Endothelial cell of umbilical vein (primary cell): ENCODE measurements around the gene PDIA5. TPM values are rescaled to one million over a fixed set of nuclear protein-coding genes. Genes with fewer than 3 reads are reported as not detected.

Source experiments
- BruUV-seq: library from RNA; stranded (reverse); fragments of 400-500 nt; replicated peaks from 2 replicates; lab custom pipeline; 2021; lab: Mats Ljungman, UMichigan
- CTCF ChIA-PET: fragments of 300-600, 350-600 bp; sonication (Branson Sonifier 250); formaldehyde crosslinking; loops from one replicate; lab custom pipeline; 2021; ENCODE audit warnings: antibody characterized with exemption, inconsistent platforms; lab: Charles Lee
- POLR2A ChIA-PET: fragments of 300-600, 350-600 bp; sonication (Branson Sonifier 250); formaldehyde crosslinking; loops from one replicate; lab custom pipeline; 2021; ENCODE audit warnings: antibody characterized with exemption, inconsistent platforms; lab: Charles Lee
- DNase-seq: peaks from one replicate; pipeline ENCODE4 v3.0.0-alpha.2; 2011; ENCODE audit warnings: low read depth, low spot score
- FAIRE-seq: peaks from 2 replicates; lab custom pipeline; 2011; peaks lifted over from hg19 to GRCh38; lab: Jason Lieb, UNC
- H2AFZ ChIP-seq: 2 replicates; pipeline ENCODE4 v1.6.0; 2012; ENCODE audit warnings: low read depth, low read length, control low read depth, inconsistent platforms
- H3K27ac ChIP-seq: 2 replicates; pipeline ENCODE4 v1.5.1; 2011; ENCODE audit warnings: low read depth, mild to moderate bottlenecking, control low read depth, low read length, moderate library complexity; ENCODE audit not compliant: insufficient read depth
- H3K27me3 ChIP-seq, 2 experiments: 2 replicates each; pipeline versions ENCODE4 v1.6.0 to v1.6.1; 2011; ENCODE audit warnings: low read length in 2 of 2, mixed read lengths in 1 of 2; ENCODE audit not compliant: control insufficient read depth in 2 of 2, insufficient read depth in 2 of 2
- H3K36me3 ChIP-seq, 2 experiments: 2 replicates in 1 of 2; 3 replicates in 1 of 2; pipeline ENCODE4 v1.5.1; 2011; ENCODE audit warnings: low read length in 2 of 2, mild to moderate bottlenecking in 1 of 2, moderate library complexity in 1 of 2; ENCODE audit not compliant: control insufficient read depth in 2 of 2, insufficient read depth in 2 of 2; ENCODE audit errors: extremely low read depth in 1 of 2
- H3K4me1 ChIP-seq: 3 replicates; pipeline ENCODE4 v1.5.1; 2011; ENCODE audit warnings: mild to moderate bottlenecking, low read length; ENCODE audit not compliant: control insufficient read depth, insufficient read depth; ENCODE audit errors: extremely low read depth
- H3K4me2 ChIP-seq: 2 replicates; pipeline ENCODE4 v1.6.1; 2011; ENCODE audit warnings: low read length, control low read depth, mixed read lengths; ENCODE audit not compliant: insufficient read depth
- H3K4me3 ChIP-seq, 3 experiments: fragments of 200-600 bp in 1 of 3; sonication (generic), shearing (Covaris generic) in 1 of 3; replicated peaks in 1 of 3; 2 replicates each; pipeline ENCODE4 v1.5.1; 2011 to 2016; ENCODE audit warnings: control low read depth in 3 of 3, low read length in 3 of 3, mild to moderate bottlenecking in 2 of 3, inconsistent platforms in 1 of 3, low read depth in 1 of 3, moderate library complexity in 1 of 3; ENCODE audit not compliant: insufficient read depth in 1 of 3
- H3K79me2 ChIP-seq: 2 replicates; pipeline ENCODE4 v1.6.0; 2012; ENCODE audit warnings: low read length, inconsistent platforms; ENCODE audit not compliant: control insufficient read depth, insufficient read depth
- H3K9ac ChIP-seq: replicated peaks from 2 replicates; pipeline ENCODE3; 2011; ENCODE audit warnings: low read length, control low read depth; ENCODE audit not compliant: insufficient read depth; ENCODE audit errors: extremely low read depth
- H3K9me1 ChIP-seq: replicated peaks from 3 replicates; pipeline ENCODE4 v1.6.0; 2011; ENCODE audit warnings: mild to moderate bottlenecking, low read length; ENCODE audit not compliant: control insufficient read depth, insufficient read depth; ENCODE audit errors: extremely low read depth
- H3K9me3 ChIP-seq: replicated peaks from 2 replicates; pipeline ENCODE4 v1.5.1; 2012; ENCODE audit warnings: low read length, inconsistent platforms; ENCODE audit not compliant: control insufficient read depth, insufficient read depth
- H4K20me1 ChIP-seq: replicated peaks from 2 replicates; pipeline ENCODE3; 2011; ENCODE audit warnings: mild to moderate bottlenecking, low read length; ENCODE audit not compliant: control insufficient read depth, insufficient read depth; ENCODE audit errors: extremely low read depth
- EZH2 ChIP-seq: IDR thresholded peaks from 2 replicates; pipeline ENCODE4 v1.6.1; 2012; ENCODE audit warnings: borderline replicate concordance, low read depth, mild to moderate bottlenecking, moderate library complexity, low read length, inconsistent platforms; ENCODE audit not compliant: severe bottlenecking
- FOS ChIP-seq: IDR thresholded peaks from 2 replicates; pipeline ENCODE4 v1.6.1; 2011; ENCODE audit warnings: mild to moderate bottlenecking, low read length, moderate library complexity, borderline replicate concordance; ENCODE audit not compliant: insufficient read depth
- GATA2 ChIP-seq: IDR thresholded peaks from 2 replicates; pipeline ENCODE4 v1.7.0; 2011; ENCODE audit warnings: low read depth, mild to moderate bottlenecking, moderate library complexity, mixed read lengths, low read length; ENCODE audit not compliant: insufficient read length, insufficient read depth
- JUN ChIP-seq: IDR thresholded peaks from 2 replicates; pipeline ENCODE4 v1.6.1; 2011; ENCODE audit warnings: borderline replicate concordance, low read depth; ENCODE audit not compliant: insufficient read length, insufficient read depth
- MAX ChIP-seq: IDR thresholded peaks from 2 replicates; pipeline ENCODE4 v1.6.1; 2011; ENCODE audit not compliant: insufficient read depth, insufficient read length
- MYC ChIP-seq: IDR thresholded peaks from one replicate; pipeline ENCODE4 v1.6.1; 2011; ENCODE audit warnings: mild to moderate bottlenecking, low read depth, low read length
- POLR2A ChIP-seq: IDR thresholded peaks from 2 replicates; pipeline ENCODE4 v1.6.1; 2012; ENCODE audit warnings: low read depth, mild to moderate bottlenecking, control low read depth, low read length
- POLR2AphosphoS5 ChIP-seq: IDR thresholded peaks from 2 replicates; pipeline ENCODE4 v1.6.1; 2012; ENCODE audit warnings: low read depth, mild to moderate bottlenecking, control low read depth, low read length, moderate library complexity; ENCODE audit not compliant: insufficient read depth
- dilution Hi-C: fragments of 300-500 bp; cut with MboI; formaldehyde crosslinking; loops from one replicate; pipeline ENCODE4 v1.15.0; 2019; ENCODE audit warnings: low sequenced_read_pairs; ENCODE audit not compliant: extremely low pct_ligation_motif_present
- intact Hi-C: fragments of 100-400 bp; cut with micrococcal nuclease; formaldehyde crosslinking; loops from one replicate; pipeline ENCODE4 v1.10.0; 2022
- polyA plus RNA-seq, 4 experiments: library from polyadenylated mRNA; depleted of rRNA in 3 of 4; stranded (reverse) in 3 of 4; unstranded in 1 of 4; fragments of >200 nt; gene quantifications; 2 replicates each; pipeline versions ENCODE4 v1.2.1 to v1.2.3, GENCODE V29; 2011 to 2012; ENCODE audit warnings: missing spikeins in 1 of 4
- total RNA-seq: library from RNA; stranded (reverse); gene quantifications from 2 replicates; pipeline ENCODE4 v1.2.3, GENCODE V29; 2021
- TF ChIP-seq, protein P1 (sequence below), 2 donors: IDR thresholded peaks; 1 replicate in 1 of 2; 2 replicates in 1 of 2; pipeline ENCODE4 v1.5.1; 2011; ENCODE audit warnings: low read length in 2 of 2, mild to moderate bottlenecking in 2 of 2, moderate library complexity in 2 of 2, control low read depth in 1 of 2, inconsistent platforms in 1 of 2, low read depth in 1 of 2; ENCODE audit not compliant: insufficient read depth in 1 of 2; ENCODE audit errors: extremely low read depth in 1 of 2

PDIA5 gene
- total and polyA plus RNA-seq, 2 donors (not counting 3 experiments of a cell fraction or from before 2014, with no cell fraction given), result 55.7 to 85.6 TPM

DNA sequence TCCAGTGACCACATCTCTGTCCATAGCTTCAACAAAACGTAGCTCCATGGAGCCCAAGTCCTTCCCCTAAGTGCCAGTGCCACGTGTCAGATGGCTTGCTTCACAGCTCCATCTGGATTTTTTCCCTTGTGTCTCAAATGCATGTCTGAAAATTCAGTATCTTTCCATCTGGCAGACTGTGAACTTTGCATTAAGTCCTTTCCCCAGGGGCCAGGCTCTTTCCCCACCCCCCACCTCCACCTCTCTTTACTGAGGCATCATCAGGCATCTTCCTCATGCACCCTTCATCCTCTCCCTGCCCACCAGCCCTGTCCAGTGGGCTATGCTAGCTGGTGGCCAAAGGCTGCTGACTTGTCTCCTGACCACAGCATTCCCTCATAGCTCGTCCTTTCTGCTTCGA lies 53.7 kb downstream of the PDIA5 start:
- H3K4me2 ChIP-seq, result no peak overlapping the region
- no peaks in the 10 kb centered on the region for H4K20me1 ChIP-seq
- TF ChIP-seq POLR2A, result no peak
- TF ChIP-seq, protein P1, sequence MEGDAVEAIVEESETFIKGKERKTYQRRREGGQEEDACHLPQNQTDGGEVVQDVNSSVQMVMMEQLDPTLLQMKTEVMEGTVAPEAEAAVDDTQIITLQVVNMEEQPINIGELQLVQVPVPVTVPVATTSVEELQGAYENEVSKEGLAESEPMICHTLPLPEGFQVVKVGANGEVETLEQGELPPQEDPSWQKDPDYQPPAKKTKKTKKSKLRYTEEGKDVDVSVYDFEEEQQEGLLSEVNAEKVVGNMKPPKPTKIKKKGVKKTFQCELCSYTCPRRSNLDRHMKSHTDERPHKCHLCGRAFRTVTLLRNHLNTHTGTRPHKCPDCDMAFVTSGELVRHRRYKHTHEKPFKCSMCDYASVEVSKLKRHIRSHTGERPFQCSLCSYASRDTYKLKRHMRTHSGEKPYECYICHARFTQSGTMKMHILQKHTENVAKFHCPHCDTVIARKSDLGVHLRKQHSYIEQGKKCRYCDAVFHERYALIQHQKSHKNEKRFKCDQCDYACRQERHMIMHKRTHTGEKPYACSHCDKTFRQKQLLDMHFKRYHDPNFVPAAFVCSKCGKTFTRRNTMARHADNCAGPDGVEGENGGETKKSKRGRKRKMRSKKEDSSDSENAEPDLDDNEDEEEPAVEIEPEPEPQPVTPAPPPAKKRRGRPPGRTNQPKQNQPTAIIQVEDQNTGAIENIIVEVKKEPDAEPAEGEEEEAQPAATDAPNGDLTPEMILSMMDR (IDR thresholded peaks at IDR 0.05; ENCODE audit: extremely low read depth in 1 of 2, insufficient read depth in 1 of 2, low read depth in 1 of 2, low read length in 2 of 2), result no peak
- TF ChIP-seq MYC, result no peak
- no peak for TF ChIP-seq EZH2
- peaks cover 11 to 36% of the 10 kb centered on the region in 2 experiments for H3K36me3 ChIP-seq
- FAIRE-seq (no peak), DNase-seq (no peak)
- no peak overlapping the region for H3K4me3 ChIP-seq
- ChIA-PET CTCF (interaction anchor here (1.1 to 1.7 kb wide), 2 partner anchors 9 to 92 kb away, joined by 3 to 4 read pairs; no protein-coding TSS in a partner anchor), POLR2A (no interaction called here)
- H3K79me2 ChIP-seq, result no peaks in the 10 kb centered on the region
- no peaks in the 10 kb centered on the region for H3K9me3 ChIP-seq
- BruUV-seq, result no TSS peak
- no peak overlapping the region for H3K27ac ChIP-seq
- no peak overlapping the region for H2AFZ ChIP-seq
- H3K4me1 ChIP-seq, result peaks cover 12% of the 10 kb centered on the region
- no peaks in the 10 kb centered on the region for H3K9me1 ChIP-seq
- no peaks in the 10 kb centered on the region for H3K27me3 ChIP-seq
- dilution Hi-C loops (no loop called here), intact Hi-C loops (no loop called here)
- H3K9ac ChIP-seq, result no peak overlapping the region

DNA sequence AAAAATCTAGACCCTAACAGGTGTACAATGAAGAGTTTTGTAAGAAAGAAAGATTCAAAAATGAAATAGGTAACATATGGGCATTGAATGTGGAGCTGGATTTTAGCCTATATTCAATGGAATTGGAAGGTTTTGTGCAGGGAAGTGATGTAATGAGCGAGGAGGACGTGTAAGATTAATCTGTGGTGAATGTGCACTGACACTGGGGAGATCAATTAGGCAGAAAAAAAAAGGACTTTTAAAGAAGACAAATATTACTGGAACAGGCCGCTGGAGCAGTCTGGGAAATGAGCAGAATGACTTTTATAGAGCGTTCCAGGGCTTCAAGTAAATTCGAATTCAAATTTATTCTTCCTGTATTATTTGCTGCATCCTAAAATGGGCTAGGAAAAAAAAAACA lies 55.2 kb downstream of the PDIA5 start:
- H4K20me1 ChIP-seq, result no peaks in the 10 kb centered on the region
- CTCF ChIA-PET, result interaction anchor here (1.0 to 1.6 kb wide), 2 partner anchors 94 to 180 kb away, joined by 3 to 4 read pairs; partner anchors contain the start of gene SEMA5B
- H3K4me2 ChIP-seq, result no peak overlapping the region
- no peaks in the 10 kb centered on the region for H3K79me2 ChIP-seq
- no peak overlapping the region for H3K9ac ChIP-seq
- dilution Hi-C loops (no loop called here), intact Hi-C loops (no loop called here)
- no peaks in the 10 kb centered on the region for H3K9me1 ChIP-seq
- H3K9me3 ChIP-seq, result no peaks in the 10 kb centered on the region
- H2AFZ ChIP-seq, result no peak overlapping the region
- FAIRE-seq (no peak), DNase-seq (no peak)
- peaks cover 11 to 34% of the 10 kb centered on the region in 2 experiments for H3K36me3 ChIP-seq
- no peak for TF ChIP-seq EZH2
- no peak for TF ChIP-seq MAX
- TF ChIP-seq GATA2, result no peak
- TF ChIP-seq MYC, result no peak
- no peak for TF ChIP-seq FOS
- TF ChIP-seq JUN, result no peak
- TF ChIP-seq POLR2AphosphoS5, result no peak
- no peak for TF ChIP-seq POLR2A
- TF ChIP-seq, protein P1 (IDR thresholded peaks at IDR 0.05; ENCODE audit: extremely low read depth in 1 of 2, insufficient read depth in 1 of 2, low read depth in 1 of 2, low read length in 2 of 2), result no peak
- H3K27me3 ChIP-seq, result no peaks in the 10 kb centered on the region
- H3K4me3 ChIP-seq, result no peak overlapping the region
- no peak overlapping the region for H3K27ac ChIP-seq
- no TSS peak for BruUV-seq
- POLR2A ChIA-PET, result no interaction called here
- H3K4me1 ChIP-seq, result peaks cover 12% of the 10 kb centered on the region
